GM21390 (cell line): ENCODE results near the gene COMT.

ENCODE experiments used
- ATAC-seq: cut with Tn5 transposase; IDR thresholded peaks from one replicate; pipeline ENCODE4 v1.9.1; 2021; ENCODE audit not compliant: unreplicated experiment

Gene COMT

GRCh38 chr22:19955241-19956128, 13.9 kb downstream of the COMT start:
- ATAC-seq = no peak

GRCh38 chr22:19957445-19957844, 15.9 kb downstream of the COMT start:
- ATAC-seq = no peak

GRCh38 chr22:19958083-19959042, 16.8 kb downstream of the COMT start:
- ATAC-seq = no peak

- ATAC-seq = no peak
These were observed 17.5 kb downstream of the COMT start for GRCh38 chr22:19959043-19959586.

- ATAC-seq = no peak
These were observed 18.3 kb downstream of the COMT start for GRCh38 chr22:19959587-19960490.

- ATAC-seq = no peak
These were observed 19.1 kb downstream of the COMT start for GRCh38 chr22:19960491-19961200.

GRCh38 chr22:19961201-19961580, 19.6 kb downstream of the COMT start:
- no peak for ATAC-seq

- no peak for ATAC-seq
These were observed 20.3 kb downstream of the COMT start for GRCh38 chr22:19961868-19962245.

- ATAC-seq = no peak
These were observed 20.8 kb downstream of the COMT start for GRCh38 chr22:19962246-19962908.

- ATAC-seq = no peak
These were observed 21.6 kb downstream of the COMT start for GRCh38 chr22:19962909-19963806.

- ATAC-seq = no peak
These were observed 22.5 kb downstream of the COMT start for GRCh38 chr22:19963863-19964642.

GRCh38 chr22:19964701-19965386, 23.3 kb downstream of the COMT start:
- no peak for ATAC-seq

GRCh38 chr22:19965771-19966709, 24.5 kb downstream of the COMT start:
- ATAC-seq = no peak

- no peak for ATAC-seq
These were observed 25.6 kb downstream of the COMT start for GRCh38 chr22:19966908-19967750.

- ATAC-seq = no peak
These were observed 26.4 kb downstream of the COMT start for GRCh38 chr22:19967850-19968449.
